VCaP (cell line): ENCODE results near the gene EIF3K.

Experiments used
- H3K27ac ChIP-seq: fragments of 450-650 bp; 2 replicates; pipeline ENCODE4 v1.5.1; 2017
- TF ChIP-seq, protein P1 (sequence below): fragments of 450-650 bp; conservative IDR thresholded peaks from 2 replicates; pipeline ENCODE4 v1.5.1; 2017; ENCODE audit warnings: mild to moderate bottlenecking, moderate library complexity

EIF3K gene

DNA sequence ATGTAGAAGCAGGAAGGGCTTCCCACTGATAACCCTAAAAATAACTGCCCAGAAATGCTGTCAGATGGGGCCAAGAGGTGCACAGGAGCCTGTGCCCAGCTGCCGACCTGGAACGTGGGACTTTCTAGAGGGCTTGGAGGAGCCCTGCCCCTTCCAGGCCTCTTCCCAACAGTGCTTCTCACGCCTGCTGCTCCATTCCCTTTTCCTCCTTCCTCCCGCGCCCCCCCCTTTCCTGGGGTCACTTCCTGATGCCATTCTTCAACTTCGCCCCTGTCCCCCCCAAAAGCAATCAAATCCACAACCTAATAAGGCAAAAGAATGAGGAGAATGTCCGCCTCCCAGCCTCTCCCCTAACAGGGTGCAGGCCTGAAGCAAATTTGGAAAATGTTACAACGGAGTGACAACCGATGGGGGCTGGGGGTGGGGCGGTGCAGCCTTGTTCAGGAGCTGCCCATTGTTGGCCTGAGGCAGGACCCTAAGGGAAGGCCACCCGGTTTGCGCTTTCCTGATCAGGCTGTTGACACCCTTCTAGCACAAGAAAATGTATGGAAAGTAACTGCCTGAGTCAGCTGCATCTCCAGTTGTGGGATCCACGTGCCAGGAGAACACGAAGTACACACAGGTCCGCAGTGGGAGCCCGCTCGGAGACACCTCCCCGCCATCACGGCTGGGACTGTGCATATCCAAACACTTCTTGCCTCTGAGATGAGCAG, 47.1 kb downstream of the EIF3K start:
- H3K27ac ChIP-seq = peak overlapping the region; percentile 4; the same call in 1 of the 2 replicates
- TF ChIP-seq, protein P1, sequence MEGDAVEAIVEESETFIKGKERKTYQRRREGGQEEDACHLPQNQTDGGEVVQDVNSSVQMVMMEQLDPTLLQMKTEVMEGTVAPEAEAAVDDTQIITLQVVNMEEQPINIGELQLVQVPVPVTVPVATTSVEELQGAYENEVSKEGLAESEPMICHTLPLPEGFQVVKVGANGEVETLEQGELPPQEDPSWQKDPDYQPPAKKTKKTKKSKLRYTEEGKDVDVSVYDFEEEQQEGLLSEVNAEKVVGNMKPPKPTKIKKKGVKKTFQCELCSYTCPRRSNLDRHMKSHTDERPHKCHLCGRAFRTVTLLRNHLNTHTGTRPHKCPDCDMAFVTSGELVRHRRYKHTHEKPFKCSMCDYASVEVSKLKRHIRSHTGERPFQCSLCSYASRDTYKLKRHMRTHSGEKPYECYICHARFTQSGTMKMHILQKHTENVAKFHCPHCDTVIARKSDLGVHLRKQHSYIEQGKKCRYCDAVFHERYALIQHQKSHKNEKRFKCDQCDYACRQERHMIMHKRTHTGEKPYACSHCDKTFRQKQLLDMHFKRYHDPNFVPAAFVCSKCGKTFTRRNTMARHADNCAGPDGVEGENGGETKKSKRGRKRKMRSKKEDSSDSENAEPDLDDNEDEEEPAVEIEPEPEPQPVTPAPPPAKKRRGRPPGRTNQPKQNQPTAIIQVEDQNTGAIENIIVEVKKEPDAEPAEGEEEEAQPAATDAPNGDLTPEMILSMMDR = no peak

- H3K27ac ChIP-seq = peak overlapping the region; percentile 4; the same call in 1 of the 2 replicates
- TF ChIP-seq, protein P1 = no peak
These were observed 47.9 kb downstream of the EIF3K start for GRCh38 chr19:38666663-38667511.

- no peak overlapping the region for H3K27ac ChIP-seq
- TF ChIP-seq, protein P1 = no peak
These were observed 48.7 kb downstream of the EIF3K start for GRCh38 chr19:38667661-38668171.

DNA sequence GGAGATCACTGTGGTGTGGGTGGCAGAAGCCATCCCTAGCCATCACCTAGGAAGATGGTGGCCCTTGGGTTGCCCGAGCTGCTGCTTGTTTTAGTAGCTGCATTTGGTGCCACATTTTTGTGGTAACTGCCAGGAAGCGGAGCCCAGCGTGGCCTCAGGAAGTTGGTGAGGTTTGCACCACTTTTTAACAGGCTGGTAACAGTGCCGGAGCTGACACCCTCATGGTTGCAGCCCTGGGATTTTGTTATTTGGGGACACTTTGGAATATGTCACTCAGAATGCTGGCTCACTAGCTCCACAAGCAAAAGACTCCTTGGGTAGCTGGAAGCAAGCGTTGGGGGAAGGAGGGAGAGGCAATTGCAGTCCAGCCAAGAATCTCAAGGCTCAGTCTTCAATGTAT, 50.6 kb downstream of the EIF3K start:
- H3K27ac ChIP-seq = no peak overlapping the region
- TF ChIP-seq, protein P1 = no peak

DNA sequence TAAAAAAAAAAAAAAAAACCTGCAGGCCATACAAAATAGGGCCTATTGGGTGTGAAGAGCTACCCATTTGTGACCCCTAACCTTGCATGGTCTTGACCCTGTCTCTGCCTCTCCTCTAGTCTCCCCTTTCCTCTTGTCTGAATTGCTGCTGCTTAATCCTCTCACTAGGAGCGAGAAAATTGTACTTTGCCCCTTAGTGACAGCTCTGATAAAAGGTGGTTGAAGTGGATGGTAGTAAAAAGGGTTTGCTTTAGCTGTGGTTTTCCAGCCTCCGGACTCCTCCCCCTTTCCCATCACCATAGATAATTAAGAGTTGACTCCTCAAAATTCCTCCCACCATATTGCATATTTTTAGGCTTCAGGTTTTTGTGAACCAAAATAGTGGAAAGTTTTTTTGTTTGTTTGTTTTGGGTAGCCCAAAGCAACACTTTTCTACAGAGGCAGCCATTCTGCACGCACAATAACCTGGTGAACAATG, 52.0 kb downstream of the EIF3K start:
- no peak overlapping the region; the same call in 1 of the 2 replicates for H3K27ac ChIP-seq

GRCh38 chr19:38671654-38672053, 52.7 kb downstream of the EIF3K start:
- TF ChIP-seq, protein P1 = no peak
- no peak overlapping the region for H3K27ac ChIP-seq

More for the DNA sequence above, 52.0 kb downstream of the EIF3K start:
- TF ChIP-seq, protein P1 = no peak

DNA sequence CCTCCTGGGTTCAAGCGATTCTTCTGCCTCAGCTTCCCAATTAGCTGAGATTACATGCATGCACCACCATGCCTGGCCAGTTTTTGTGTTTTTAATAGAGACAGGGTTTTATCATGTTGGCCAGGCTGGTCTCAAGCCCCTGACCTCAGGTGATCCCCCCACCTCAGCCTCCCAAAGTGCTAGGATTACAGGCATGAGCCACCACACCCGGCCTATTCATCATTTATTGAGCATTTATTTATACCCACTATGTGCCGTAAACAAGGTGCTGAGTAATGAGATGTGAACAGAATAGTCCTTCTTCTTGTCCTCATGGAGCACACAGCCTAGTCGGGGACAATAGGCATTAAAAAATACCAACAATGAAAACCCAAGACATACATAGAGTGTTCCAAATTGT, 54.0 kb downstream of the EIF3K start:
- H3K27ac ChIP-seq = no peak overlapping the region
- TF ChIP-seq, protein P1 = no peak
